ENCODE measurements around the gene RASD1. TPM values are rescaled to one million over a fixed set of nuclear protein-coding genes. Genes with fewer than 3 reads are reported as not detected.
"Not testable (repeated sequence)": the region's sequence is repeated elsewhere in the genome, so short reads cannot be mapped to it uniquely, and the experiment has no call there.

The RASD1 gene
- total RNA-seq, 1 donor from 2014 or later: 25.4 TPM

GRCh38 chr17:17468217-17469010, 27.8 kb downstream of the RASD1 start:
- no peak for TF ChIP-seq CTCF (IDR thresholded peaks at IDR 0.05; ENCODE audit: borderline replicate concordance)
- no peak for DNase-seq
- peaks cover 12% of the 10 kb centered on the region for H3K27me3 ChIP-seq (ENCODE audit: low read depth)

GRCh38 chr17:17467720-17468119, 28.5 kb downstream of the RASD1 start:
- Histone ChIP-seq H3K36me3 (no peaks in the 10 kb centered on the region), H3K4me3 (no peak overlapping the region), H3K27ac (replicated peaks) (no peak overlapping the region), H3K27me3 (ENCODE audit: low read depth) (peaks cover 12% of the 10 kb centered on the region), H3K4me1 (peaks cover 11% of the 10 kb centered on the region), H3K9me3 (replicated peaks) (no peaks in the 10 kb centered on the region)
- no peak for DNase-seq
- intact Hi-C loops (cut with micrococcal nuclease): no loop called here
- no peak for TF ChIP-seq CTCF (IDR thresholded peaks at IDR 0.05; ENCODE audit: borderline replicate concordance)

More at GRCh38 chr17:17468217-17469010, 27.8 kb downstream of the RASD1 start:
- Histone ChIP-seq H3K9me3 (replicated peaks) (no peaks in the 10 kb centered on the region), H3K36me3 (no peaks in the 10 kb centered on the region), H3K4me3 (no peak overlapping the region), H3K27ac (replicated peaks) (no peak overlapping the region), H3K4me1 (peaks cover 11% of the 10 kb centered on the region)
- intact Hi-C loops (cut with micrococcal nuclease): no loop called here

- DNase-seq: no peak
- H3K4me1 ChIP-seq: peaks cover 11% of the 10 kb centered on the region
- H3K27ac ChIP-seq (replicated peaks): no peak overlapping the region
- no peak overlapping the region for H3K4me3 ChIP-seq
- no peaks in the 10 kb centered on the region for H3K9me3 ChIP-seq (replicated peaks)
- no peaks in the 10 kb centered on the region for H3K36me3 ChIP-seq
- peaks cover 12% of the 10 kb centered on the region for H3K27me3 ChIP-seq (ENCODE audit: low read depth)
- TF ChIP-seq CTCF (IDR thresholded peaks at IDR 0.05; ENCODE audit: borderline replicate concordance): no peak
- intact Hi-C loops (cut with micrococcal nuclease): no loop called here
Observed at GRCh38 chr17:17467016-17467415, 29.2 kb downstream of the RASD1 start.

- Histone ChIP-seq H3K4me1 (peaks cover 11% of the 10 kb centered on the region), H3K36me3 (no peaks in the 10 kb centered on the region), H3K4me3 (no peak overlapping the region), H3K27ac (replicated peaks) (no peak overlapping the region), H3K27me3 (ENCODE audit: low read depth) (peaks cover 12% of the 10 kb centered on the region), H3K9me3 (replicated peaks) (no peaks in the 10 kb centered on the region)
- intact Hi-C loops (cut with micrococcal nuclease): no loop called here
- no peak for DNase-seq
- TF ChIP-seq CTCF (IDR thresholded peaks at IDR 0.05; ENCODE audit: borderline replicate concordance): no peak
Observed at GRCh38 chr17:17466511-17466910, 29.7 kb downstream of the RASD1 start.

GRCh38 chr17:17465878-17466277, 30.3 kb downstream of the RASD1 start:
- DNase-seq; intact Hi-C loops (cut with micrococcal nuclease); H3K27me3 ChIP-seq (ENCODE audit: low read depth); H3K36me3 ChIP-seq; H3K27ac ChIP-seq (replicated peaks); H3K9me3 ChIP-seq (replicated peaks); H3K4me3 ChIP-seq: not testable (repeated sequence)
- H3K4me1 ChIP-seq: peaks cover 11% of the 10 kb centered on the region

- H3K9me3 ChIP-seq (replicated peaks): no peaks in the 10 kb centered on the region
- H3K36me3 ChIP-seq: no peaks in the 10 kb centered on the region
- no peaks in the 10 kb centered on the region for H3K27me3 ChIP-seq (ENCODE audit: low read depth)
- no peak for TF ChIP-seq CTCF (IDR thresholded peaks at IDR 0.05; ENCODE audit: borderline replicate concordance)
- DNase-seq: no peak
- peaks cover 9% of the 10 kb centered on the region for H3K4me1 ChIP-seq
- no peak overlapping the region for H3K4me3 ChIP-seq
- no peak overlapping the region for H3K27ac ChIP-seq (replicated peaks)
- intact Hi-C loops (cut with micrococcal nuclease): no loop called here
Observed at GRCh38 chr17:17463821-17464220, 32.4 kb downstream of the RASD1 start.
